HepG2 (cell line): ENCODE results near the gene CAV3. TPM values are rescaled to one million over a fixed set of nuclear protein-coding genes. Genes with fewer than 3 reads are reported as not detected.
A peak's percentile ranks its signal among the peaks of the same experiment; 100 is the strongest.

Source experiments
- ATAC-seq: fragments of 200-7000 bp; cut with Tn5 transposase; 3 replicates; pipeline ENCODE4 v1.9.1; 2020; ENCODE audit warnings: mild to moderate bottlenecking, moderate library complexity
- BruUV-seq: library from RNA; stranded (reverse); fragments of 400-500 nt; replicated peaks from 2 replicates; lab custom pipeline; 2021; lab: Mats Ljungman, UMichigan
- CTCF ChIA-PET: fragments of 300-600 bp; formaldehyde crosslinking; extraction: SDS; loops from one replicate; lab custom pipeline; 2021; ENCODE audit warnings: low total read pairs, inconsistent platforms, low intra/inter-chr PET ratio; lab: Yijun Ruan, JAX
- POLR2A ChIA-PET: fragments of 350-600 bp; sonication (Branson Sonifier 250); formaldehyde crosslinking; loops from one replicate; lab custom pipeline; 2020; ENCODE audit warnings: antibody characterized with exemption, inconsistent platforms; lab: Yijun Ruan, JAX
- DNase-seq: peaks from one replicate; pipeline ENCODE4 v3.0.0-alpha.2; 2015; ENCODE audit warnings: low spot score
- FAIRE-seq: peaks from 3 replicates; lab custom pipeline; 2011; peaks lifted over from hg19 to GRCh38; lab: Jason Lieb, UNC
- H2AFZ ChIP-seq: one replicate; pipeline ENCODE4 v1.6.1; 2011; ENCODE audit warnings: low read length, inconsistent platforms
- H3K27ac ChIP-seq: fragments of 300-600 bp; 3 replicates; pipeline ENCODE4 v1.8.0; 2011; ENCODE audit warnings: mixed run types, mild to moderate bottlenecking, mixed read lengths, low read length, inconsistent platforms; ENCODE audit not compliant: insufficient read depth; ENCODE audit errors: extremely low read length
- H3K27me3 ChIP-seq, 2 experiments: fragments of 200-600 bp in 1 of 2; 2 replicates in 1 of 2; 3 replicates in 1 of 2; pipeline versions ENCODE4 v1.6.0 to v1.8.0; 2011; ENCODE audit warnings: low read length in 2 of 2, mild to moderate bottlenecking in 2 of 2, moderate library complexity in 2 of 2, inconsistent platforms in 1 of 2; ENCODE audit not compliant: insufficient read depth in 2 of 2, control insufficient read depth in 1 of 2
- H3K36me3 ChIP-seq, 2 experiments: fragments of 200-600 bp in 1 of 2; replicated peaks in 1 of 2; 2 replicates in 1 of 2; 3 replicates in 1 of 2; pipeline versions ENCODE4 v1.5.1 to v1.8.0; 2011; ENCODE audit warnings: low read length in 2 of 2, inconsistent platforms in 1 of 2; ENCODE audit not compliant: insufficient read depth in 2 of 2, control insufficient read depth in 1 of 2
- H3K4me1 ChIP-seq: 2 replicates; pipeline ENCODE4 v1.5.1; 2012; ENCODE audit warnings: low read length, inconsistent platforms; ENCODE audit not compliant: insufficient read depth
- H3K4me2 ChIP-seq: 2 replicates; pipeline ENCODE4 v1.6.0; 2011; ENCODE audit warnings: low read depth, low read length, inconsistent platforms
- H3K4me3 ChIP-seq, 3 experiments: fragments of 200-600 bp in 1 of 3; sonication (generic), shearing (Covaris generic) in 1 of 3; replicated peaks in 1 of 3; 2 replicates each; pipeline ENCODE4 v1.5.1; 2011 to 2016; ENCODE audit warnings: low read length in 3 of 3, inconsistent platforms in 2 of 3, low read depth in 2 of 3, mild to moderate bottlenecking in 2 of 3, control low read depth in 1 of 3, mixed read lengths in 1 of 3; ENCODE audit not compliant: insufficient read depth in 1 of 3
- H3K79me2 ChIP-seq: one replicate; pipeline ENCODE4 v1.6.1; 2011; ENCODE audit warnings: low read length, inconsistent platforms; ENCODE audit not compliant: insufficient read depth
- H3K9ac ChIP-seq: 2 replicates; pipeline ENCODE4 v1.6.0; 2011; ENCODE audit warnings: mild to moderate bottlenecking, low read depth, low read length, inconsistent platforms; ENCODE audit not compliant: insufficient read depth
- H3K9me3 ChIP-seq: 2 replicates; pipeline ENCODE4 v1.5.1; 2012; ENCODE audit warnings: mild to moderate bottlenecking, low read length
- H4K20me1 ChIP-seq: 2 replicates; pipeline ENCODE4 v1.6.0; 2011; ENCODE audit warnings: inconsistent platforms, mild to moderate bottlenecking, low read length, moderate library complexity; ENCODE audit not compliant: insufficient read depth
- ARNT ChIP-seq: fragments of 450-650 bp; IDR thresholded peaks from 2 replicates; pipeline ENCODE4 v1.6.1; 2017
- CHD2 ChIP-seq: IDR thresholded peaks from 2 replicates; pipeline ENCODE4 v1.6.1; 2011; ENCODE audit warnings: low read depth, low read length, improper control_type of control experiment
- DR1 ChIP-seq: sonication (generic); formaldehyde crosslinking; IDR thresholded peaks from 2 replicates; pipeline ENCODE4 v1.8.0; 2021; ENCODE audit warnings: mild to moderate bottlenecking, missing genetic modification reagents, inconsistent platforms
- EED ChIP-seq: sonication (generic); formaldehyde crosslinking; IDR thresholded peaks from 2 replicates; pipeline ENCODE4 v1.5.0; 2020; ENCODE audit warnings: mild to moderate bottlenecking, missing genetic modification reagents
- KLF11 ChIP-seq: IDR thresholded peaks from 2 replicates; pipeline ENCODE4 v1.6.1; 2016; ENCODE audit warnings: missing compliant biosample characterization
- MYPOP ChIP-seq: sonication (generic); formaldehyde crosslinking; IDR thresholded peaks from 2 replicates; pipeline ENCODE4 v1.8.1; 2023; ENCODE audit warnings: mild to moderate bottlenecking, moderate library complexity, missing genetic modification reagents
- PLRG1 ChIP-seq: fragments of 450-650 bp; conservative IDR thresholded peaks from 2 replicates; pipeline ENCODE4 v1.6.1; 2016
- RAD21 ChIP-seq: fragments of 450-650 bp; formaldehyde crosslinking; IDR thresholded peaks from 2 replicates; pipeline ENCODE4 v1.5.0; 2020; ENCODE audit warnings: mild to moderate bottlenecking
- RXRA ChIP-seq: sonication (generic); formaldehyde crosslinking; IDR thresholded peaks from 2 replicates; pipeline ENCODE4 v1.5.1; 2020; ENCODE audit warnings: missing genetic modification reagents
- SALL1 ChIP-seq: sonication (generic); formaldehyde crosslinking; IDR thresholded peaks from 2 replicates; pipeline ENCODE4 v1.8.0; 2022; ENCODE audit warnings: mild to moderate bottlenecking, missing genetic modification reagents
- TEAD3 ChIP-seq: optimal IDR thresholded peaks from 2 replicates; pipeline ENCODE3; 2016; ENCODE audit warnings: borderline replicate concordance
- TERF1 ChIP-seq: sonication (generic); formaldehyde crosslinking; IDR thresholded peaks from 2 replicates; pipeline ENCODE4 v1.8.0; 2022; ENCODE audit warnings: mild to moderate bottlenecking, missing genetic modification reagents, moderate library complexity
- ZNF282 ChIP-seq: fragments of 450-650 bp; IDR thresholded peaks from 2 replicates; pipeline ENCODE4 v1.6.1; 2018; ENCODE audit not compliant: partially characterized antibody
- ZNF484 ChIP-seq: sonication (generic); formaldehyde crosslinking; IDR thresholded peaks from 2 replicates; pipeline ENCODE4 v1.5.1; 2020; ENCODE audit warnings: mild to moderate bottlenecking, low read depth, missing genetic modification reagents, borderline replicate concordance
- ZNF788 ChIP-seq: sonication (generic); formaldehyde crosslinking; IDR thresholded peaks from 2 replicates; pipeline ENCODE4 v1.5.0; 2020; ENCODE audit warnings: mild to moderate bottlenecking, missing genetic modification reagents, borderline replicate concordance
- WGBS: methylation state at CpG from one replicate; pipeline ENCODE4 v1.1.6; 2017; ENCODE audit warnings: low lambda C conversion rate; 5-methylcytosine and 5-hydroxymethylcytosine counted together
- in situ Hi-C: cut with HindIII; loops from 2 replicates; pipeline ENCODE4 v1.10.0; 2017; ENCODE audit warnings: low pct_unique_long_range_greater_than_20kb; ENCODE audit not compliant: extremely low pct_ligation_motif_present
- intact Hi-C: fragments of 100-400 bp; cut with micrococcal nuclease; formaldehyde crosslinking; loops from one replicate; pipeline ENCODE4 v1.10.0; 2022; ENCODE audit not compliant: unreplicated experiment
- polyA plus RNA-seq, 8 experiments: library from polyadenylated mRNA; depleted of rRNA in 3 of 8; stranded (reverse) in 7 of 8; unstranded in 1 of 8; fragments of >200 nt; fragmentation: Illumina TruSeq in 4 of 8; extraction: Trizol in 4 of 8; gene quantifications; 2 replicates each; pipeline versions ENCODE4 v1.2.1 to v1.2.3, GENCODE V29; 2011 to 2016; ENCODE audit warnings: low read depth in 4 of 8, missing spikeins in 1 of 8, mixed read lengths in 1 of 8; ENCODE audit not compliant: insufficient read depth in 1 of 8
- total RNA-seq, 5 experiments: library from RNA; depleted of rRNA; stranded (reverse); fragments of >200 nt; fragmentation: Illumina TruSeq; extraction: Trizol; gene quantifications; 2 replicates each; pipeline ENCODE4 v1.2.3, GENCODE V29; 2016; ENCODE audit warnings: low read depth in 1 of 5
- TF ChIP-seq, protein P1 (sequence below): sonication (generic); formaldehyde crosslinking; IDR thresholded peaks from 2 replicates; pipeline ENCODE4 v1.5.0; 2020; ENCODE audit warnings: missing genetic modification reagents
- TF ChIP-seq, protein P2 (sequence below): sonication (generic); formaldehyde crosslinking; IDR thresholded peaks from 2 replicates; pipeline ENCODE4 v1.4.0; 2020; ENCODE audit warnings: missing genetic modification reagents
- TF ChIP-seq, protein P3 (sequence below): sonication (generic); formaldehyde crosslinking; IDR thresholded peaks from 2 replicates; pipeline ENCODE4 v1.5.0; 2020; ENCODE audit warnings: missing genetic modification reagents

CAV3 gene
- total and polyA plus RNA-seq, 2 of the 13 experiments (the other 11 are each of a cell fraction or from before 2014, with no cell fraction given) = not detected

DNA sequence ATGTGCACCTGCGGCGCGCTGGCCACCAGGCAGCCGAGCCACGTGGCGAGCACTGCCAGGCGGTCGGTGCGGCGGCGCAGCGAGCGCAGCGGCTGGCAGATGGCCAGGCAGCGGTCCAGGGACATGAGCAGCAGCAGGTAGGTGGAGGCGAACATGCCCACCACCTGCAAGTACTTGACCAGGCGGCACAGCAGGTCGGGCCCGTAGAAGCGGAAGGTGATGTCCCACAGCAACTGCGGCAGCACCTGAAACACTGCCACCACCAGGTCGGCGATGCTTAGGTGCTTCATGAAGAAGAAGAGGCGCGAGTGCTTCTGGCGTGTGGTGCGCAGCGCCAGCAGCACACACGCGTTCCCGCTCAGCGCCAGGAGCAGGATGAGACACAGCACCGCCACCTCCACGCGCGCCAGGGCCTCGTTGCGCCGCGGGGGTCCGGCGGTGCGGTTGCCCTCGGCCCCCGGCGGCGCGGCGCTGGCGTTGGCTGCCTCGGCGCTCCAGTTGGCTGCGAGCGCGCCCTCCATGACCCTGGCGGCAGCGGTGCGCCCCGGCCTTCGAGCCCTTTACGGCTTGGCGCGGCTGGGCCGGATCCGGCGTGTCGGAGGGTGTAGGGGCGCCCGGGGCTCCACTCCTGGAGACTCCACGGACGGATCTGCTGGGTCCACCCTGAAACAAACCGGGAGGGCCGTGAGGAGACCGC is 34.2 kb downstream of the CAV3 start:
- peak; percentile 28 for DNase-seq
- Histone ChIP-seq H3K4me2 (peak overlapping the region; percentile 70), H3K36me3 (no peaks in the 10 kb centered on the region), H3K9me3 (no peaks in the 10 kb centered on the region), H3K4me3 (peak overlapping the region in 1 of 3 experiments; percentile 53; a peak in 1 of 6 replicates), H3K79me2 (no peaks in the 10 kb centered on the region), H4K20me1 (no peaks in the 10 kb centered on the region), H3K27me3 (peaks cover 0 to 9% of the 10 kb centered on the region in 2 experiments; a peak in 2 of 5 replicates), H3K9ac (no peak overlapping the region), H3K27ac (no peak overlapping the region), H2AFZ (no peak overlapping the region), H3K4me1 (peaks cover 36% of the 10 kb centered on the region)
- CTCF ChIA-PET = interaction anchor here (2.2 kb wide), 1 partner anchor 105 kb away, joined by 8 read pairs; no protein-coding TSS in a partner anchor
- in situ Hi-C loops (no loop called here), intact Hi-C loops (no loop called here)
- 90% methylated on average over 13 of the region's 74 CpGs for WGBS
- FAIRE-seq = no peak
- POLR2A ChIA-PET = no interaction called here
- no TSS peak for BruUV-seq
- ATAC-seq = peak; percentile 71
- TF ChIP-seq KLF11 (CRISPR knock-in tag) = no peak
- no peak for TF ChIP-seq CHD2
- TF ChIP-seq TEAD3 = no peak
- TF ChIP-seq ZNF788 (CRISPR knock-in tag) = no peak
- TF ChIP-seq, protein P1, sequence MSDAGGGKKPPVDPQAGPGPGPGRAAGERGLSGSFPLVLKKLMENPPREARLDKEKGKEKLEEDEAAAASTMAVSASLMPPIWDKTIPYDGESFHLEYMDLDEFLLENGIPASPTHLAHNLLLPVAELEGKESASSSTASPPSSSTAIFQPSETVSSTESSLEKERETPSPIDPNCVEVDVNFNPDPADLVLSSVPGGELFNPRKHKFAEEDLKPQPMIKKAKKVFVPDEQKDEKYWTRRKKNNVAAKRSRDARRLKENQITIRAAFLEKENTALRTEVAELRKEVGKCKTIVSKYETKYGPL = no peak
- TF ChIP-seq EED (CRISPR knock-in tag) = no peak
- TF ChIP-seq, protein P2, sequence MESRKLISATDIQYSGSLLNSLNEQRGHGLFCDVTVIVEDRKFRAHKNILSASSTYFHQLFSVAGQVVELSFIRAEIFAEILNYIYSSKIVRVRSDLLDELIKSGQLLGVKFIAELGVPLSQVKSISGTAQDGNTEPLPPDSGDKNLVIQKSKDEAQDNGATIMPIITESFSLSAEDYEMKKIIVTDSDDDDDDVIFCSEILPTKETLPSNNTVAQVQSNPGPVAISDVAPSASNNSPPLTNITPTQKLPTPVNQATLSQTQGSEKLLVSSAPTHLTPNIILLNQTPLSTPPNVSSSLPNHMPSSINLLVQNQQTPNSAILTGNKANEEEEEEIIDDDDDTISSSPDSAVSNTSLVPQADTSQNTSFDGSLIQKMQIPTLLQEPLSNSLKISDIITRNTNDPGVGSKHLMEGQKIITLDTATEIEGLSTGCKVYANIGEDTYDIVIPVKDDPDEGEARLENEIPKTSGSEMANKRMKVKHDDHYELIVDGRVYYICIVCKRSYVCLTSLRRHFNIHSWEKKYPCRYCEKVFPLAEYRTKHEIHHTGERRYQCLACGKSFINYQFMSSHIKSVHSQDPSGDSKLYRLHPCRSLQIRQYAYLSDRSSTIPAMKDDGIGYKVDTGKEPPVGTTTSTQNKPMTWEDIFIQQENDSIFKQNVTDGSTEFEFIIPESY = peak; percentile 84
- 0 out of 2 replicates have a peak, but pooled peaks have one; percentile 13 for TF ChIP-seq RAD21 (CRISPR knock-in tag)
- no peak for TF ChIP-seq DR1 (CRISPR knock-in tag)
- TF ChIP-seq ARNT = no peak
- TF ChIP-seq ZNF484 (CRISPR knock-in tag) = no peak
- TF ChIP-seq, protein P3, sequence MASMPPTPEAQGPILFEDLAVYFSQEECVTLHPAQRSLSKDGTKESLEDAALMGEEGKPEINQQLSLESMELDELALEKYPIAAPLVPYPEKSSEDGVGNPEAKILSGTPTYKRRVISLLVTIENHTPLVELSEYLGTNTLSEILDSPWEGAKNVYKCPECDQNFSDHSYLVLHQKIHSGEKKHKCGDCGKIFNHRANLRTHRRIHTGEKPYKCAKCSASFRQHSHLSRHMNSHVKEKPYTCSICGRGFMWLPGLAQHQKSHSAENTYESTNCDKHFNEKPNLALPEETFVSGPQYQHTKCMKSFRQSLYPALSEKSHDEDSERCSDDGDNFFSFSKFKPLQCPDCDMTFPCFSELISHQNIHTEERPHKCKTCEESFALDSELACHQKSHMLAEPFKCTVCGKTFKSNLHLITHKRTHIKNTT (CRISPR knock-in tag) = no peak
- TF ChIP-seq TERF1 (CRISPR knock-in tag) = no peak
- no peak for TF ChIP-seq ZNF282
- no peak; the same call in 1 of the 2 replicates for TF ChIP-seq RXRA
- TF ChIP-seq MYPOP (CRISPR knock-in tag) = 0 out of 2 replicates have a peak, but pooled peaks have one; percentile 30
- no peak for TF ChIP-seq PLRG1
- TF ChIP-seq SALL1 (CRISPR knock-in tag) = 0 out of 2 replicates have a peak, but pooled peaks have one; percentile 3
